Mononuclear cell (primary cell): ENCODE measurements around the gene TRIO. TPM values are rescaled to one million over a fixed set of nuclear protein-coding genes. Genes with fewer than 3 reads are reported as not detected.

ENCODE experiments used
- H3K27me3 ChIP-seq: 2 replicates; pipeline ENCODE4 v1.6.0; 2011; ENCODE audit warnings: low read length, control low read depth; ENCODE audit not compliant: insufficient read depth
- H3K4me1 ChIP-seq: 2 replicates; pipeline ENCODE4 v1.5.1; 2011; ENCODE audit warnings: mild to moderate bottlenecking, low read length, control low read depth; ENCODE audit not compliant: insufficient read depth
- H3K4me3 ChIP-seq: 2 replicates; pipeline ENCODE4 v1.5.1; 2011; ENCODE audit warnings: mild to moderate bottlenecking, low read length, moderate library complexity
- H3K9me3 ChIP-seq: 2 replicates; pipeline ENCODE4 v1.5.1; 2011; ENCODE audit warnings: low read depth, mild to moderate bottlenecking, control low read depth, low read length
- total RNA-seq: library from RNA; depleted of rRNA; stranded (reverse); fragments of >200 nt; gene quantifications from one replicate; pipeline ENCODE4 v1.2.3, GENCODE V29; 2012

The TRIO gene
- total RNA-seq, 1 donor = 48.9 TPM

- peaks cover 20% of the 10 kb centered on the region for H3K4me1 ChIP-seq
- H3K27me3 ChIP-seq = no peaks in the 10 kb centered on the region
- H3K4me3 ChIP-seq = no peak overlapping the region
- H3K9me3 ChIP-seq = no peaks in the 10 kb centered on the region
These were observed 34.5 kb downstream of the TRIO start for GRCh38 chr5:14177634-14178033.

DNA sequence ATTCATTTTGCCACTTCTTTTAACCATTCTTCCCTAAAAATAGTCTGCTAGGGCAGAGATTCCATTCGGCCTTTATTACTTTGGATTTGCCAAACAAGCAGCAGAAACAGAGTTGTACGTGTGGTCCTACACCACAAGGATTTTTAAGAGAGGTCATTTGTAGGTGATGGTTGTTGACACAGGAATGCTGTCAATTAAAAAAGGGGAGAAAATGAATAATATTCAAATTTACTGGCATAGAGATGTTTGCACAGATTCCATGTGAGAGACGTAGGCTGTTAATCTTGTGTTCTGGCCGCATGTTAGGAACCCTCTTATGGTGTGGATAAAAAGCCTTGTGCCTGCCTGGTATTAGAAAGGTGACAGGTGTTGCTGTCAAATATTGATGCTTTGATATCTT, 34.9 kb downstream of the TRIO start:
- H3K9me3 ChIP-seq = no peaks in the 10 kb centered on the region
- H3K4me3 ChIP-seq = no peak overlapping the region
- no peaks in the 10 kb centered on the region for H3K27me3 ChIP-seq
- peaks cover 16% of the 10 kb centered on the region for H3K4me1 ChIP-seq

GRCh38 chr5:14178671-14179211, 35.6 kb downstream of the TRIO start:
- Histone ChIP-seq H3K9me3 (no peaks in the 10 kb centered on the region), H3K4me3 (no peak overlapping the region), H3K27me3 (no peaks in the 10 kb centered on the region), H3K4me1 (peaks cover 9% of the 10 kb centered on the region)

GRCh38 chr5:14179446-14179845, 36.3 kb downstream of the TRIO start:
- H3K4me3 ChIP-seq = no peak overlapping the region
- H3K27me3 ChIP-seq = no peaks in the 10 kb centered on the region
- H3K4me1 ChIP-seq = peaks cover 2% of the 10 kb centered on the region
- no peaks in the 10 kb centered on the region for H3K9me3 ChIP-seq

GRCh38 chr5:14180437-14180836, 37.3 kb downstream of the TRIO start:
- Histone ChIP-seq H3K9me3 (no peaks in the 10 kb centered on the region), H3K4me3 (no peak overlapping the region), H3K27me3 (no peaks in the 10 kb centered on the region), H3K4me1 (no peaks in the 10 kb centered on the region)

DNA sequence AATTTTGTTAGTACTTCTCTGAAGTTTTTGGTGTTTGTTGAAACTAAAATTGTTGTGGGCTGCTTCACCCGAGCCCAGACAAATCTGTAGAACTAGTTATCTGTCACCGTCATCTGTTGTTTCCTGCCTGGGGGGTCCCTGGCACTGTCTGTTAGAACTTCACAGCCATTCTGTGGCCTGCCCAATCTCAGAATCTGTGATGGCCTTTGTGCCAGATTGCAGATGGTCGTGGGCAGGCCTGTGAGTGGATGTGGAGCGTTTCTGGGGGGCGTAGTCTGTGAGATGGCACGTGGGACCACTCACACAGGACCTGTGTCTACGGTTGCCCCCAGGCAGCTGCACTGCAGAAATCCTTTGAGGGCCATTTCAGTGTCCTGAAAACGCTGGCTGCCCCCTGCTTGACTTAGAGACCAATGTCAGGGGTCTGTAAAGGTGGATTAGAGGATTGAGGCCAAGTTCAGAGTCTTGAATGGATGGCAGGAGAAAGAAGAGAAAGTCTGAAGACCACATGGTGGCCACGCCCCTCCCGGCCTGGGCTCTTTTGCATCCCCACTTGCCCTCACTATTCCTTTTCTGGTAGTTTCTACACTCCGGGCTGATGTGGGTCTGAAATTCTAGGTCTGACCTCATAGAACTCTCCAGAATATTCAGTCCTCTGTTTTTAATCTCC, 38.3 kb downstream of the TRIO start:
- Histone ChIP-seq H3K27me3 (no peaks in the 10 kb centered on the region), H3K9me3 (no peaks in the 10 kb centered on the region), H3K4me1 (peaks cover 2% of the 10 kb centered on the region), H3K4me3 (no peak overlapping the region)

- no peaks in the 10 kb centered on the region for H3K9me3 ChIP-seq
- H3K4me3 ChIP-seq = no peak overlapping the region
- peaks cover 5% of the 10 kb centered on the region for H3K4me1 ChIP-seq
- no peaks in the 10 kb centered on the region for H3K27me3 ChIP-seq
These were observed 39.6 kb downstream of the TRIO start for GRCh38 chr5:14182761-14183160.

DNA sequence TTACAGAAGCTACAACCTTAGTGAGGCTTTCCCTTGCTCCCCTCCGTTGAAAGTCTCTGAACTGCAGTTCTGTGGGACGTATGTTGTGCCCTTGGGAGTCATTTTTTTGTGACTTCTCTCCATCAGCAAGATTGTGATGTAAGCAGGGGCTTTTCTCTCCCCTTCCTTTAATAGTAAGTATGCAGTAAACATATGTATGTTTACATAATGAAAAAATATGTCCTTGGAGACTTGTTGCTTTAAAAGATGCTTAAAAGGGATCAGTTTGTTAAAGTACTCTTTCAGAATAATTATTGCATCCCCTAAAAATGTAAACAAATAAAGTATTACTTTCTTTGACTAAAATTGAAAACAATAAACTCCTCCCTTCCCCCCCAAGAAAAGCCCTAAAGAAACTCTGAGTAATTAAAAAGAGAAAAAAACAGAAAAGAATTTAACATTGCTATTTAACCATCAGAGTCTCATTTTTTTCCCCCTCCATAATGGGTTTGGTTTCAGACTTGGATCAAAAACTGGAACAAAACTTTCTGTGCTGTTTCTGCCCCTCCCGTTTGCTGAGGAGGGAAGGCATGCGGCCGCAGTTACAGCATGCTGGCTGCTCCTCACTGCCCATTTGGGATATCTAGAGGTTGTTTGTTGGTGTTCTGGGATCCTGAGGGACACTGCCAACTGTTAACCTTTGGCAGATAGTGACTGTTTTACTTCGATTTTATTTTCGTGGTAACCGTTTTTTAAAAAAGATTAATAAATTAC, 40.2 kb downstream of the TRIO start:
- H3K27me3 ChIP-seq = no peaks in the 10 kb centered on the region
- no peak overlapping the region for H3K4me3 ChIP-seq
- no peaks in the 10 kb centered on the region for H3K9me3 ChIP-seq
- peaks cover 5% of the 10 kb centered on the region for H3K4me1 ChIP-seq

DNA sequence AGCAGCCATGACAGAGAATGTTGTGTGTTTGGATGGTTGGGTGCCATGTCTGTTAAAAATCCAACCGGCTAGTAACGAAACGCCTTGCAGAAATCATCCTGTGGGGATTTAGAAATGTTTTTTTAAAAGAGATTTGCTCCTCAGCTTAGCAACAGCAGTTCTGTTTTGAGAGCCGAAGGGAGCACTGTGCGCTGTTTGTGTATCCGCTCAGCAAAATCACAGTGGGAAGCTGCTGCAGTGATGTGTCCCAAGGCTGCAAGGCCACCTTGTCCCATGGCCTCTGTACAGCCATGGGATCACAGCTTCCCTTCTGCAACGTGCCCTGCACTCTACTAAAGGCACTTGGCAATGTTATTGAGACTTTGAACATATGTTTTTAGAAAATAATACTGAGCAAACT, 40.9 kb downstream of the TRIO start:
- Histone ChIP-seq H3K4me3 (no peak overlapping the region), H3K9me3 (no peaks in the 10 kb centered on the region), H3K27me3 (no peaks in the 10 kb centered on the region), H3K4me1 (peaks cover 5% of the 10 kb centered on the region)

DNA sequence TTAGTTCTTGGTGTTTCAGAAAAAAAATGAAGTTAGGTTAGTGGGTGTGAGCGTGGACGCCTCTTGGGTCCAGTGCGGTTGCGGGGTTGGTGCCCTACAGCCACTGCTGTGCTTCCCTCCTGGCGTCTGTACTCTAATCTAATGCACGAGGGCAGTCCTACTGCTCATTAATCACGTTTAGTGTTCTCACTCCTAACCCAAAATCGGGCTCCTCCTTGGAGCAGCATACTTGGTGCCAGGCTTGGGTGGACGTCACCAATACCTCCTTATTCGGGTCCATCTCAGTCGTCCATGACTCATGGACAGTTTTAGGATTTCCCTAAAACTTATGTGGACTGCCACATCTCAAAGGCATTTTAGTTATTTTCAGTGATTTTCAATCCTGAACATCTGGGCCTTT, 41.6 kb downstream of the TRIO start:
- Histone ChIP-seq H3K27me3 (no peaks in the 10 kb centered on the region), H3K4me3 (no peak overlapping the region), H3K4me1 (peaks cover 5% of the 10 kb centered on the region), H3K9me3 (no peaks in the 10 kb centered on the region)

GRCh38 chr5:14185326-14186058, 42.4 kb downstream of the TRIO start:
- H3K4me1 ChIP-seq = peaks cover 9% of the 10 kb centered on the region
- H3K4me3 ChIP-seq = no peak overlapping the region
- H3K27me3 ChIP-seq = no peaks in the 10 kb centered on the region
- no peaks in the 10 kb centered on the region for H3K9me3 ChIP-seq

DNA sequence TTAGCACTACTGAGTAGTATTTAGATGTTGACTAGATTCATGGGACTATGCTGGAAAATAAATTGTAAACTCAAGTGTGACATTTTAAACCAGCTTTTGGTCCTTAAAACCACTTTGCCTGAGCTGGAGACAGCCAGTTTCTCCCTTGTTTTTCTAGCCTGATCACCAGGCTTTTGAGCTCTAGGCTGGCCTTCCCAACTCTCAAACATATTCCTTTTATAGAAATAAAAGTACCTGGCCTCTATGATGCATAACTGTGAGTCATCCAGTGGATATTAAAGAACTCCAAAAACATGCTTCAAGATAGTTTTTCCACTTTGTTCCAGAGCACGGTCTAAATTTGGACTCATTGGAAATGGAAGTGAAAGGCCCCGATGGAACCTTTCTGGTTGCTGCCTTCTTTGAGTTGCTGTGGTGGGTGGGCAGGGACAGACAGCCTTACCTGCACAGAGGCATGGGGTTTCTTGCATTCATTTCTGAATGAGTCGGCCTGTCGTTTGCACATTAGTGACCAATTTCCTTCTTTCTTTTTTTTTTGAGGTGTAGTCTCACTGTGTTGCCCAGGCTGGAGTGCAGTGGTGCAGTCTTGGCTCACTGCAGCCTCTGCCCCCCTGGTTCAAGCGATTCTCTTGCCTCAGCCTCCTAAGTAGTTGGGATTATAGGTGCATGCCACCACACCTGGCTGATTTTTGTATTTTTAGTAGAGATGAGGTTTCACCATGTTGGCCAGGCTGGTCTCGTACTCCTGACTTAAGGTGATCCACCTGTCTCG, 43.1 kb downstream of the TRIO start:
- H3K9me3 ChIP-seq = no peaks in the 10 kb centered on the region
- no peaks in the 10 kb centered on the region for H3K27me3 ChIP-seq
- H3K4me1 ChIP-seq = peaks cover 15% of the 10 kb centered on the region
- no peak overlapping the region for H3K4me3 ChIP-seq

DNA sequence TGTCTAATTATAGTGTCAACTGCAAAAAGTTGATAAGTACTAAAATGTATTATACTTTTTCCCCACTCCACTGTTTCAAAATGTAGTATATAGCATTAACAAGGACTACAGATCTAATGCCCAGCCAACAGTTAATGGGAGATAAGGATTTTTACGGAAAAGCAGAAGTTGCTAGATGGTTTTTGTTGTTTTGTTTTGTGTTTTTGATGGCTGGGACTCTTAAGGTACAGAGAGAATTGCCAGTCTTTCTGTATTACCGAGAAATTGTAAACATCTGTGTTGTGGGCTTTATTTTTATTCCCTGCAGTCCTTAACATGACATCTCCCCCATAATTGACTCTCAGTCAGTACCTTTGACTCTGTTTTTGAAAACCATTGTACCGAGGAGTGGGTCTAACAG, 44.0 kb downstream of the TRIO start:
- peaks cover 16% of the 10 kb centered on the region for H3K4me1 ChIP-seq
- H3K9me3 ChIP-seq = no peaks in the 10 kb centered on the region
- no peak overlapping the region for H3K4me3 ChIP-seq
- H3K27me3 ChIP-seq = no peaks in the 10 kb centered on the region

- Histone ChIP-seq H3K27me3 (no peaks in the 10 kb centered on the region), H3K4me1 (peaks cover 16% of the 10 kb centered on the region), H3K4me3 (no peak overlapping the region)
These were observed 44.5 kb downstream of the TRIO start for GRCh38 chr5:14187660-14188059.

DNA sequence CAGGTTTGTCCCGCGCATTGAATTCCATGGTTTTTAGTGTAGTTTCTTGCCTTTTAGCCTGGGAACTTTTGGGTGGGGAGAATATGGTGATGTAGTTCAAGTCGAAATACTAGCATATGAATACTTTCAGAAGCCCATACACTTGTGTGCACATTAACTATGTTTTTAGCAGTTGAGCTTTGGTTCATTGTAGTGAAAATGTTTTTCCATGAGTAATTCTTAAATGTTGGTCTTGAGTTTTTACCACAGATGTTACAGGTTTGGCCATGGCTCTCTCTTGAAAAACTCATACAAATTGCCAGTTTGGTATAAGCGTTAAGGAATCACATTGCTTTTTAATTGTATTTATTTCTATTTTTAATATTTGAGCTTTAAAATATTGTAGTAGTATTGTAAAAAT, 45.6 kb downstream of the TRIO start:
- no peaks in the 10 kb centered on the region for H3K27me3 ChIP-seq
- peaks cover 16% of the 10 kb centered on the region for H3K4me1 ChIP-seq

More at GRCh38 chr5:14187660-14188059, 44.5 kb downstream of the TRIO start:
- no peaks in the 10 kb centered on the region for H3K9me3 ChIP-seq

More for the DNA sequence above, 45.6 kb downstream of the TRIO start:
- Histone ChIP-seq H3K9me3 (no peaks in the 10 kb centered on the region), H3K4me3 (no peak overlapping the region)
